Neuronal stem cell (in vitro differentiated cells): ENCODE results near the gene PFAS.

Experiments used
- DNase-seq: peaks from one replicate; pipeline ENCODE4 v3.0.0-alpha.2; 2013; ENCODE audit warnings: low spot score
- H2AFZ ChIP-seq: one replicate; pipeline ENCODE4 v1.6.1; 2013; ENCODE audit warnings: mild to moderate bottlenecking, low read length, inconsistent platforms
- H2AK5ac ChIP-seq: 2 replicates; pipeline ENCODE4 v1.6.1; 2013; ENCODE audit warnings: low read depth, mild to moderate bottlenecking, inconsistent platforms, low read length, moderate library complexity, mixed read lengths
- H2BK120ac ChIP-seq: 2 replicates; pipeline ENCODE4 v1.6.1; 2013; ENCODE audit warnings: low read depth, mild to moderate bottlenecking, inconsistent platforms, low read length, moderate library complexity, mixed read lengths
- H2BK12ac ChIP-seq: one replicate; pipeline ENCODE4 v1.6.1; 2013; ENCODE audit warnings: low read length, inconsistent platforms
- H2BK15ac ChIP-seq: 2 replicates; pipeline ENCODE4 v1.6.1; 2013; ENCODE audit warnings: mild to moderate bottlenecking, low read length, inconsistent platforms, mixed read lengths
- H2BK5ac ChIP-seq: one replicate; pipeline ENCODE4 v1.6.1; 2013; ENCODE audit warnings: inconsistent platforms, mild to moderate bottlenecking, low read length, moderate library complexity
- H3K14ac ChIP-seq: one replicate; pipeline ENCODE4 v1.6.1; 2013; ENCODE audit warnings: low read length, inconsistent platforms
- H3K18ac ChIP-seq: 2 replicates; pipeline ENCODE4 v1.6.1; 2013; ENCODE audit warnings: low read length, inconsistent platforms
- H3K23ac ChIP-seq: 2 replicates; pipeline ENCODE4 v1.6.1; 2013; ENCODE audit warnings: low read depth, mild to moderate bottlenecking, mixed read lengths, low read length, inconsistent platforms; ENCODE audit not compliant: poor library complexity
- H3K27ac ChIP-seq: replicated peaks from 3 replicates; pipeline ENCODE4 v1.5.1; 2013; ENCODE audit warnings: low read length, inconsistent platforms
- H3K27me3 ChIP-seq, 3 experiments: 2 replicates each; pipeline ENCODE4 v1.6.1; 2013; ENCODE audit warnings: low read length in 3 of 3, mild to moderate bottlenecking in 2 of 3, inconsistent platforms in 1 of 3, low read depth in 1 of 3, mixed read lengths in 1 of 3, moderate library complexity in 1 of 3; ENCODE audit not compliant: control insufficient read depth in 3 of 3, insufficient read depth in 3 of 3
- H3K36me3 ChIP-seq, 2 donors: replicated peaks in 1 of 2; 2 replicates each; pipeline ENCODE4 v1.6.1; 2013; ENCODE audit warnings: low read length in 2 of 2; ENCODE audit not compliant: control insufficient read depth in 2 of 2, insufficient read depth in 2 of 2
- H3K4ac ChIP-seq: 2 replicates; pipeline ENCODE4 v1.6.1; 2013; ENCODE audit warnings: inconsistent platforms, mild to moderate bottlenecking, low read length, moderate library complexity
- H3K4me1 ChIP-seq, 2 donors: 1 replicate in 1 of 2; 2 replicates in 1 of 2; pipeline ENCODE4 v1.6.1; 2013; ENCODE audit warnings: low read length in 2 of 2, low read depth in 1 of 2; ENCODE audit not compliant: control insufficient read depth in 2 of 2, insufficient read depth in 1 of 2
- H3K4me2 ChIP-seq: one replicate; pipeline ENCODE4 v1.6.1; 2013; ENCODE audit warnings: mild to moderate bottlenecking, low read length, inconsistent platforms; ENCODE audit not compliant: insufficient read depth, poor library complexity, severe bottlenecking
- H3K4me3 ChIP-seq, 2 donors: 2 replicates each; pipeline ENCODE4 v1.5.1; 2013; ENCODE audit warnings: low read length in 2 of 2, mild to moderate bottlenecking in 2 of 2, inconsistent platforms in 1 of 2, moderate library complexity in 1 of 2
- H3K79me1 ChIP-seq: one replicate; pipeline ENCODE4 v1.6.1; 2013; ENCODE audit warnings: low read depth, mild to moderate bottlenecking, inconsistent platforms, low read length, moderate library complexity
- H3K9ac ChIP-seq: one replicate; pipeline ENCODE4 v1.6.1; 2013; ENCODE audit warnings: mild to moderate bottlenecking, low read depth, low read length, inconsistent platforms; ENCODE audit not compliant: poor library complexity
- H3K9me3 ChIP-seq, 2 donors: replicated peaks in 1 of 2; 2 replicates each; pipeline versions ENCODE3 to v1.6.1; 2013; ENCODE audit warnings: low read length in 2 of 2, mild to moderate bottlenecking in 2 of 2, inconsistent platforms in 1 of 2, low read depth in 1 of 2, mixed read lengths in 1 of 2, moderate library complexity in 1 of 2; ENCODE audit not compliant: control insufficient read depth in 2 of 2, insufficient read depth in 1 of 2
- H4K8ac ChIP-seq: one replicate; pipeline ENCODE4 v1.6.1; 2013; ENCODE audit warnings: low read depth, mild to moderate bottlenecking, inconsistent platforms, low read length, moderate library complexity
- H4K91ac ChIP-seq: one replicate; pipeline ENCODE4 v1.6.1; 2013; ENCODE audit warnings: low read length, low read depth, mild to moderate bottlenecking, inconsistent platforms; ENCODE audit not compliant: poor library complexity
- WGBS, 2 donors: extraction: QIAGEN DNeasy Blood & Tissue Kit; methylation state at CpG; one replicate each; pipeline ENCODE4 v1.1.7; 2013; ENCODE audit warnings: missing lambda C conversion rate in 2 of 2, mixed read lengths in 1 of 2; ENCODE audit not compliant: insufficient read length in 2 of 2, insufficient replicate concordance in 1 of 2; ENCODE audit errors: extremely low coverage in 2 of 2; 5-methylcytosine and 5-hydroxymethylcytosine counted together

Gene PFAS

DNA sequence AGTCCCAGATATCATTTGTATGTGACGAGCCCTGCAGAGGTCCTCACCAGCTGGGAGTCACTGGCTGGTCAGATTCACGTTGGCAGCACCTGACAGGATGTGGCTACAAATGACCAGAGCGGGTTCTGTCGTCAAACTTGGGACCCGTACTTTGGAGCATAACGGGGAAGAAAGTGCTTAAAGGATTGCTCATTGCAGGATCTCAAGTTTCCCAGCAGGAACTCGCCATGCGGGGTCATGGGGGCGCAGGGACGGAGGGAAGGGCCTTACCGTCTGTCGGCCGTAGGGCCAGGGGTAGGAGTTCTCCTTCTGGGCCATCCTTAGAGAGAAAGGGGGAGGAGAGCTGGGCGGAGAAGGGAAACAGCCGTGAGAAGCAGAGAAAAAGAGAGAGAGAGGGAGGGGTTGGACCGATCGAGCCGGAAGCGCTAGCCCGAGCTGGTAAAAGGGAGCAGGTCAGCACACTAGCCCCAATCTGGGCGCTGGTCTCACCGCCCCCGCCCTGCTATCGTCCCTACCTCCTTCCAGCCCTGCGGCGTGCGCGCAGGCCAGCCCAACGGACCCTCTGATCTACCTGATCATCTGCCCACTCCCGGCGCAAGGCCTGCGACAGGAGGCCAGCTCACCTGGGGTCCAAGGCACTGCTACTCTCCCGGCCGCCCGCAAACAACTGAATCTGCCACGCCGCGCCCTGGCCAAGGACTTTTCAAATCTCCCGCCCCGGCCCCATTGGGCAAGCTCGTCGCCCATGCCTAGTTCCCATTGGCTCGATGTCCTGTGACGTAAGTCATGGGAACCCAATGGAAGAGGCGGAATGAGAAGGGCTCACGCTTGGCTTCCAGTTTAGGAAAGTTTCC is 39.0 kb upstream of the PFAS start, which contains the start of gene AURKB:
TSS of gene AURKB (minus strand) at position 669 of the 854 bp plus-strand sequence. CDS start at position 318, 351 bp downstream.
- Histone ChIP-seq H3K27ac (peak within 1 kb of the TSS; percentile 74), H3K36me3 (peaks cover 22 to 37% of the 10 kb centered on the region in 2 donors), H2AK5ac (peak within 1 kb of the TSS; percentile 41), H3K18ac (peak within 1 kb of the TSS; percentile 92), H2BK12ac (no peak within 1 kb of the TSS), H3K27me3 (no peaks in the 10 kb centered on the region), H3K9ac (peak within 1 kb of the TSS; percentile 88), H2BK15ac (no peak within 1 kb of the TSS), H4K8ac (no peak within 1 kb of the TSS), H3K23ac (peak within 1 kb of the TSS; percentile 75), H2BK120ac (no peak within 1 kb of the TSS), H3K4me2 (peak within 1 kb of the TSS; percentile 73), H3K4me1 (peaks cover 6 to 9% of the 10 kb centered on the region in 2 donors), H3K9me3 (no peaks in the 10 kb centered on the region), H2AFZ (peak within 1 kb of the TSS; percentile 96), H2BK5ac (peak within 1 kb of the TSS; percentile 56), H3K4ac (peak within 1 kb of the TSS; percentile 70), H3K14ac (peak within 1 kb of the TSS; percentile 73), H3K79me1 (peaks cover 15% of the 10 kb centered on the region), H3K4me3 (peak within 1 kb of the TSS; percentile 96 to 99), H4K91ac (no peak within 1 kb of the TSS)
- no CpG with 5 or more reads among the region's 46 CpGs for WGBS, 2 donors
- peak; percentile 94 for DNase-seq

- no peak for DNase-seq
- peak overlapping the region; percentile 80 to 99 for H3K4me3 ChIP-seq
- no CpG with 5 or more reads among the region's 22 CpGs for WGBS, 2 donors
- H3K4ac ChIP-seq, result no peak overlapping the region
- H3K27me3 ChIP-seq, result no peaks in the 10 kb centered on the region
- no peak overlapping the region for H2BK5ac ChIP-seq
- no peak overlapping the region for H2BK120ac ChIP-seq
- H3K4me2 ChIP-seq, result peak overlapping the region; percentile 29
- H3K9ac ChIP-seq, result no peak overlapping the region
- H3K14ac ChIP-seq, result no peak overlapping the region
- no peaks in the 10 kb centered on the region for H3K9me3 ChIP-seq
- no peak overlapping the region for H4K91ac ChIP-seq
- H4K8ac ChIP-seq, result no peak overlapping the region
- H3K27ac ChIP-seq, result peak overlapping the region; percentile 74
- H2AFZ ChIP-seq, result peak overlapping the region; percentile 96
- no peak overlapping the region for H2AK5ac ChIP-seq
- no peak overlapping the region for H2BK12ac ChIP-seq
- peaks cover 6 to 9% of the 10 kb centered on the region in 2 donors for H3K4me1 ChIP-seq
- H3K18ac ChIP-seq, result no peak overlapping the region
- peaks cover 12% of the 10 kb centered on the region for H3K79me1 ChIP-seq
- H2BK15ac ChIP-seq, result no peak overlapping the region
- H3K36me3 ChIP-seq, result peaks cover 16 to 30% of the 10 kb centered on the region in 2 donors
- no peak overlapping the region for H3K23ac ChIP-seq
Observed at GRCh38 chr17:8210761-8211458, 38.2 kb upstream of the PFAS start.

- H3K14ac ChIP-seq, result no peak overlapping the region
- no peak overlapping the region for H2BK12ac ChIP-seq
- no peak overlapping the region for H2BK5ac ChIP-seq
- no peak overlapping the region for H3K27ac ChIP-seq
- peaks cover 3% of the 10 kb centered on the region for H3K79me1 ChIP-seq
- no peaks in the 10 kb centered on the region for H3K27me3 ChIP-seq
- H3K4me1 ChIP-seq, result peaks cover 6 to 9% of the 10 kb centered on the region in 2 donors
- H2BK120ac ChIP-seq, result no peak overlapping the region
- no peak for DNase-seq
- no peak overlapping the region for H3K9ac ChIP-seq
- H3K36me3 ChIP-seq, result peaks cover 3 to 13% of the 10 kb centered on the region in 2 donors
- no peak overlapping the region for H4K8ac ChIP-seq
- H2BK15ac ChIP-seq, result no peak overlapping the region
- H2AFZ ChIP-seq, result no peak overlapping the region
- H2AK5ac ChIP-seq, result no peak overlapping the region
- H3K18ac ChIP-seq, result no peak overlapping the region
- H3K4me3 ChIP-seq, result no peak overlapping the region
- no peaks in the 10 kb centered on the region for H3K9me3 ChIP-seq
- H4K91ac ChIP-seq, result no peak overlapping the region
- no peak overlapping the region for H3K4ac ChIP-seq
- no peak overlapping the region for H3K23ac ChIP-seq
- H3K4me2 ChIP-seq, result no peak overlapping the region
- no CpG with 5 or more reads among the region's 14 CpGs for WGBS, 2 donors
Observed at GRCh38 chr17:8212312-8213180, 36.5 kb upstream of the PFAS start.
